HG03558 (cell line): ENCODE results near the gene SLC23A2.
"Not testable (repeated sequence)": the region's sequence is repeated elsewhere in the genome, so short reads cannot be mapped to it uniquely, and the experiment has no call there.

Experiments
- ATAC-seq: cut with Tn5 transposase; IDR thresholded peaks from one replicate; pipeline ENCODE4 v1.9.1; 2021; ENCODE audit warnings: moderate number of reproducible peaks; ENCODE audit not compliant: unreplicated experiment; ENCODE audit errors: extremely low read depth

SLC23A2 gene

GRCh38 chr20:4886771-4887527 lies 114.4 kb downstream of the SLC23A2 start:
- no peak for ATAC-seq

GRCh38 chr20:4885877-4886276 lies 115.4 kb downstream of the SLC23A2 start:
- ATAC-seq = no peak

GRCh38 chr20:4883546-4883945 lies 117.8 kb downstream of the SLC23A2 start:
- ATAC-seq = no peak

GRCh38 chr20:4883051-4883450 lies 118.3 kb downstream of the SLC23A2 start:
- ATAC-seq = no peak

- ATAC-seq = no peak
These were observed 120.1 kb downstream of the SLC23A2 start for GRCh38 chr20:4881006-4881730.

- ATAC-seq = no peak
These were observed 121.3 kb downstream of the SLC23A2 start for GRCh38 chr20:4880051-4880450.

GRCh38 chr20:4878099-4878498 lies 123.2 kb downstream of the SLC23A2 start:
- ATAC-seq = not testable (repeated sequence)

- no peak for ATAC-seq
These were observed 124.6 kb downstream of the SLC23A2 start for GRCh38 chr20:4876731-4877130.

- no peak for ATAC-seq
These were observed 125.0 kb downstream of the SLC23A2 start for GRCh38 chr20:4876301-4876700.

GRCh38 chr20:4875578-4876067 lies 125.7 kb downstream of the SLC23A2 start:
- no peak for ATAC-seq

- ATAC-seq = no peak
These were observed 127.9 kb downstream of the SLC23A2 start for GRCh38 chr20:4873396-4873795.

- no peak for ATAC-seq
These were observed 129.8 kb downstream of the SLC23A2 start for GRCh38 chr20:4871486-4871885.

GRCh38 chr20:4870906-4871305 lies 130.4 kb downstream of the SLC23A2 start:
- no peak for ATAC-seq

- ATAC-seq = no peak
These were observed 131.8 kb downstream of the SLC23A2 start for GRCh38 chr20:4869290-4870193.

- no peak for ATAC-seq
These were observed 134.3 kb downstream of the SLC23A2 start for GRCh38 chr20:4867051-4867450.

- no peak for ATAC-seq
These were observed 134.9 kb downstream of the SLC23A2 start for GRCh38 chr20:4866429-4866828.

- no peak for ATAC-seq
These were observed 137.0 kb downstream of the SLC23A2 start for GRCh38 chr20:4864311-4864752.

GRCh38 chr20:4862661-4863060 lies 138.6 kb downstream of the SLC23A2 start:
- no peak for ATAC-seq

- ATAC-seq = no peak
These were observed 139.3 kb downstream of the SLC23A2 start for GRCh38 chr20:4861961-4862360.

- ATAC-seq = no peak
These were observed 143.3 kb downstream of the SLC23A2 start for GRCh38 chr20:4858000-4858399.
